K562 (cell line): Measurements from ENCODE around the gene CHTOP.

Experiments used
- CHD1 ChIP-seq: fragments of 200-600 bp; sonication (generic); IDR thresholded peaks from one replicate; pipeline ENCODE4 v1.6.1; 2012; ENCODE audit warnings: mild to moderate bottlenecking, moderate library complexity, low read length, inconsistent platforms
- CHD2 ChIP-seq: IDR thresholded peaks from 2 replicates; pipeline ENCODE4 v1.6.1; 2011; ENCODE audit warnings: low read depth, low read length
- FOXP4 ChIP-seq: sonication (generic); formaldehyde crosslinking; IDR thresholded peaks from 2 replicates; pipeline ENCODE4 v1.8.0; 2022; ENCODE audit warnings: mild to moderate bottlenecking, missing genetic modification reagents, borderline replicate concordance
- SIN3A ChIP-seq, 2 experiments: fragments of 150-350 bp in 1 of 2; IDR thresholded peaks; 2 replicates each; pipeline ENCODE4 v1.6.1; 2011 to 2016; ENCODE audit warnings: borderline replicate concordance in 2 of 2, low read depth in 2 of 2, low read length in 2 of 2, mild to moderate bottlenecking in 2 of 2, moderate library complexity in 2 of 2; ENCODE audit not compliant: control insufficient read depth in 1 of 2
- SRF ChIP-seq, 2 experiments: fragments of 250-450, 450-650 bp in 1 of 2; sonication (Bioruptor Pico) in 1 of 2; sonication (generic) in 1 of 2; formaldehyde crosslinking; IDR thresholded peaks; 2 replicates each; pipeline versions ENCODE4 v1.5.0 to v1.5.1; 2020 to 2022; ENCODE audit warnings: mild to moderate bottlenecking in 1 of 2, missing genetic modification reagents in 1 of 2
- YY1 ChIP-seq, 3 experiments: IDR thresholded peaks; 2 replicates each; pipeline ENCODE4 v1.6.1; 2011; ENCODE audit warnings: low read length in 2 of 3, mild to moderate bottlenecking in 2 of 3, moderate library complexity in 2 of 3, borderline replicate concordance in 1 of 3, control low read depth in 1 of 3, low read depth in 1 of 3; ENCODE audit not compliant: insufficient read depth in 3 of 3, insufficient replicate concordance in 2 of 3, control insufficient read depth in 1 of 3, insufficient read length in 1 of 3; ENCODE audit errors: extremely low read depth in 1 of 3
- ZNF561 ChIP-seq: fragments of 450-650 bp; formaldehyde crosslinking; conservative IDR thresholded peaks from 2 replicates; pipeline ENCODE4 v1.4.0; 2020; ENCODE audit warnings: mild to moderate bottlenecking, moderate library complexity
- ZNF655 ChIP-seq: fragments of 250-450 bp; sonication (Bioruptor Pico); IDR thresholded peaks from 2 replicates; pipeline ENCODE4 v1.5.0; 2021
- TF ChIP-seq, protein P1 (sequence below): fragments of 450-650 bp; IDR thresholded peaks from 2 replicates; pipeline ENCODE4 v1.6.1; 2017; ENCODE audit warnings: antibody characterized with exemption, mild to moderate bottlenecking

DNA sequence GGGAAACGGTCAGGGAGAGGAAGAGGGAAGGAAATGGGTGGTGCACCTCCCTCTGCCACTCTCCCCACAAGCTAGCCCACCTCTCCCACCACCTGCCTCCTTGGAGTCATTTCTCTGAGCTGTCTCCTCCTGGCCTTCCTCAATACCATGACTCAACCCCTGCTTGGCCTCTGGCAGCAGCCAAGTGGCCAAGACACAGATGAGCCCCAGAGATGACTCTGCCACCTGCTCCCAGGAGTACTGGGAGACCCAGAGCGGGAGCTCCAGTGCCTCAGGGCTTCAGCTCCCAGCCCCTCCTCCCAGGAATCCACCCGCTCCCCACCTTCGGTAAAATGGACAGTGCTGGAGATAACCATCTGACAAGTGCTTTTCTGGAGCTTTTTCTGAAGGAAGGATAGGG, 23.5 kb upstream of the CHTOP start:
- TF ChIP-seq, protein P1, sequence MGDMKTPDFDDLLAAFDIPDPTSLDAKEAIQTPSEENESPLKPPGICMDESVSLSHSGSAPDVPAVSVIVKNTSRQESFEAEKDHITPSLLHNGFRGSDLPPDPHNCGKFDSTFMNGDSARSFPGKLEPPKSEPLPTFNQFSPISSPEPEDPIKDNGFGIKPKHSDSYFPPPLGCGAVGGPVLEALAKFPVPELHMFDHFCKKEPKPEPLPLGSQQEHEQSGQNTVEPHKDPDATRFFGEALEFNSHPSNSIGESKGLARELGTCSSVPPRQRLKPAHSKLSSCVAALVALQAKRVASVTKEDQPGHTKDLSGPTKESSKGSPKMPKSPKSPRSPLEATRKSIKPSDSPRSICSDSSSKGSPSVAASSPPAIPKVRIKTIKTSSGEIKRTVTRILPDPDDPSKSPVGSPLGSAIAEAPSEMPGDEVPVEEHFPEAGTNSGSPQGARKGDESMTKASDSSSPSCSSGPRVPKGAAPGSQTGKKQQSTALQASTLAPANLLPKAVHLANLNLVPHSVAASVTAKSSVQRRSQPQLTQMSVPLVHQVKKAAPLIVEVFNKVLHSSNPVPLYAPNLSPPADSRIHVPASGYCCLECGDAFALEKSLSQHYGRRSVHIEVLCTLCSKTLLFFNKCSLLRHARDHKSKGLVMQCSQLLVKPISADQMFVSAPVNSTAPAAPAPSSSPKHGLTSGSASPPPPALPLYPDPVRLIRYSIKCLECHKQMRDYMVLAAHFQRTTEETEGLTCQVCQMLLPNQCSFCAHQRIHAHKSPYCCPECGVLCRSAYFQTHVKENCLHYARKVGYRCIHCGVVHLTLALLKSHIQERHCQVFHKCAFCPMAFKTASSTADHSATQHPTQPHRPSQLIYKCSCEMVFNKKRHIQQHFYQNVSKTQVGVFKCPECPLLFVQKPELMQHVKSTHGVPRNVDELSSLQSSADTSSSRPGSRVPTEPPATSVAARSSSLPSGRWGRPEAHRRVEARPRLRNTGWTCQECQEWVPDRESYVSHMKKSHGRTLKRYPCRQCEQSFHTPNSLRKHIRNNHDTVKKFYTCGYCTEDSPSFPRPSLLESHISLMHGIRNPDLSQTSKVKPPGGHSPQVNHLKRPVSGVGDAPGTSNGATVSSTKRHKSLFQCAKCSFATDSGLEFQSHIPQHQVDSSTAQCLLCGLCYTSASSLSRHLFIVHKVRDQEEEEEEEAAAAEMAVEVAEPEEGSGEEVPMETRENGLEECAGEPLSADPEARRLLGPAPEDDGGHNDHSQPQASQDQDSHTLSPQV, result no peak
- TF ChIP-seq ZNF655 (CRISPR knock-in tag), result no peak
- TF ChIP-seq SIN3A (IDR thresholded peaks at IDR 0.05; ENCODE audit: borderline replicate concordance in 2 of 2, control insufficient read depth in 1 of 2, low read depth in 2 of 2, low read length in 2 of 2), result no peak
- no peak for TF ChIP-seq CHD1
- no peak for TF ChIP-seq FOXP4 (CRISPR knock-in tag)
- TF ChIP-seq CHD2, result no peak
- no peak for TF ChIP-seq ZNF561
- no peak for TF ChIP-seq SRF (CRISPR knock-in tag; IDR thresholded peaks at IDR 0.05)
- no peak for TF ChIP-seq YY1 (IDR thresholded peaks at IDR 0.05; ENCODE audit: borderline replicate concordance in 1 of 3, control insufficient read depth in 1 of 3, extremely low read depth in 1 of 3, insufficient read depth in 3 of 3, insufficient read length in 1 of 3, insufficient replicate concordance in 2 of 3, low read depth in 1 of 3, low read length in 2 of 3)
